Activated gamma-delta T cell treated with anti-CD3 and anti-CD28 coated beads, Interleukin-2, amount 50 U/mL, for 16 hours (primary cell): Measurements from ENCODE around the gene LBHD2.

Source experiments
- DNase-seq: peaks from one replicate; pipeline ENCODE4 v3.0.0-alpha.2; 2020; ENCODE audit warnings: low read depth

Gene LBHD2

GRCh38 chr14:103068351-103069073 is 15.5 kb upstream of the LBHD2 start:
- DNase-seq, result no peak

GRCh38 chr14:103070263-103070885 is 13.6 kb upstream of the LBHD2 start:
- no peak for DNase-seq

- no peak for DNase-seq
Measured at GRCh38 chr14:103070971-103071542, 13.0 kb upstream of the LBHD2 start.

DNA sequence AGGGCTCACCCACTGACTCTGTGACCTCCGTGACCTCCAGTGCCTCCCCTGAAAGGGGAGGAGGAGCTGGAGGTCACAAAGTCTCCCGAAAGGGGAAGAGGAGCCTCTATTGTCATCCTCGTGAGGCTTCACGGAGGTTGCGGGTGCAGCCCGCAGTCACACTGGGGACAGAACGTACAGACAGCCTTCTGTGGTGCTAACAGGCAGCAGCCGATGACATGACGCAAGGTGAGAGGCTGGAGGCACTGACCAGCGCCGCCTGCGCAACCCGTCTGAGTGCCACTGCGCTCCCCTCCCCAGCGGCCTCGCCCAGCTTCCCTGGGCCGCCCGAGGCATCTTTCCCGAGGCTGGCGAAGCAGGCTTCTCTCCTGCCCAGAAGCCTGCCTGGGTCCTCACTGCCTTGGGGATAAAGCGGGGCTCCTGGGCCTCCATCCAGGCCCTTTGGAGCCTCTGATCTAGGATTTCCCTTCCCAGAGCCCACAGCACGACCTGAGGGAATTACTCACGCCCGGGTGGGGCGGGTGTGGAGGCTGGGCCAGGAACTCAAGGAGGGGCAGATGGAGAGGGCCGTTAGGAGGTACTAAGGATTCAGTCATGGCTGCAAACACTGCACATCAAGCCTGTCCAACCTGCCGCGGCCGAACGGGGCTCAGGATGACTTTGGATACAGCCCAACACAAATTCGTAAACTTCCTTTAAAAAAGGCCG is 12.3 kb upstream of the LBHD2 start:
- DNase-seq, result no peak

DNA sequence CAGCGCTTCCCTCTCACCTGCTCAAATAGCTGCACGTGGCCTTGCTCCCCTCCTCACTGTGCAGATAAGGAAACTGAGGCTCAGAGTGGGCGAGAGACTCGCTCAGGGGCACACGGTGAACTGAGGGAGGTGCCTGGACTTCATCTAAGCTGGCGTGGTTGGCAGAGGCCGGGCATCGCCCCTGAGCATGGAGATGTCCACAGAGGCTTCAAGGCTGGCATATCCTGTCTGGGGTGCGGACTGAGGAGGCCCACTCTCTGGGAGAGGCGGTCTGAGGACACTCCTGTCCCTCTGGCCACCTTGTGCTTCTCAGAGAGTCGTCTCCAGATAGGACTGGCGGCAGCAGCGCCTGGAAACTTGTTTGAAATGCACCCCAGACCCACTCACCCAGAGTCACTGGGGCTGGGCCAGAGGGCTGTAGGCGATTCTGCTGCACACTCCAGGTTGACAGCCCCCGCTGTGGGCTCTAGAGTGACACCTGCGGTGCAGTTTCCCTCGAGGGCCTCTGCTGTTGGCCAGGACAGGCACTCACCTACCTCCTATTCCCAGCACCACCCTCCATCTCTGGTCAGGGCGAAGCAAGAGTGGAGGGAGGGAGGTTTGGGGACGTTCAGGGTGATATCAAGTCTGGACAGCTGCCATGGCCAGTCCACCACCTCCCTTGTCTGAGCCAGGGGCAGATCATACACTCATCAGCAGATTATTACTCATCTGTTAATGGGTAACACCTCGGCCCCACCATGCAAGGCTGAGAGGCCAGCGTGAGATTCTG is 11.2 kb upstream of the LBHD2 start:
- no peak for DNase-seq

DNA sequence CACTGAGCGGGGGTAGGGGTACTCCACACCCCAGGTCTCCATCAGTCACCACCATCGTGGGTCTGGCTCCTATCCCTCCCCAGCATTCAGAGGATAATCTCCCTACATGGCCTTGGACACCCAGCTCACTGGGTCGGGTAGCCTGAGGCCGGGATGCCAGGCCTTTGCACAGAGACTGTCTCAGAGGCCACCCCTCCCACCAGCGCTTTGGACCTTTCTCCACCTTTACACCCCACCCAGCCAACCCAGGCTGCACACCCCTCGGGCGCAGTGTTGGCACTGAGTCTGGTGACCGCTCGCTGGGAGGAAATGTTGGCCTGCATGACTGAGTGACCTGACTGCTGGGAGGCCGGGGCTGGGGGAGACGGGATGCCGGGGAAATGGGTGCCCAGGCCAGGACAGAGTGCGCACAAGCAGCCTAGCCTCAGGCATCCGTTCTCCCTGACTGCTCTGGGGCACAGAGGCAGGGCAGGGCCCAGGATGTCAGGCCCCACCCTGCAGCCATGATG is 10.6 kb upstream of the LBHD2 start:
- no peak for DNase-seq

DNA sequence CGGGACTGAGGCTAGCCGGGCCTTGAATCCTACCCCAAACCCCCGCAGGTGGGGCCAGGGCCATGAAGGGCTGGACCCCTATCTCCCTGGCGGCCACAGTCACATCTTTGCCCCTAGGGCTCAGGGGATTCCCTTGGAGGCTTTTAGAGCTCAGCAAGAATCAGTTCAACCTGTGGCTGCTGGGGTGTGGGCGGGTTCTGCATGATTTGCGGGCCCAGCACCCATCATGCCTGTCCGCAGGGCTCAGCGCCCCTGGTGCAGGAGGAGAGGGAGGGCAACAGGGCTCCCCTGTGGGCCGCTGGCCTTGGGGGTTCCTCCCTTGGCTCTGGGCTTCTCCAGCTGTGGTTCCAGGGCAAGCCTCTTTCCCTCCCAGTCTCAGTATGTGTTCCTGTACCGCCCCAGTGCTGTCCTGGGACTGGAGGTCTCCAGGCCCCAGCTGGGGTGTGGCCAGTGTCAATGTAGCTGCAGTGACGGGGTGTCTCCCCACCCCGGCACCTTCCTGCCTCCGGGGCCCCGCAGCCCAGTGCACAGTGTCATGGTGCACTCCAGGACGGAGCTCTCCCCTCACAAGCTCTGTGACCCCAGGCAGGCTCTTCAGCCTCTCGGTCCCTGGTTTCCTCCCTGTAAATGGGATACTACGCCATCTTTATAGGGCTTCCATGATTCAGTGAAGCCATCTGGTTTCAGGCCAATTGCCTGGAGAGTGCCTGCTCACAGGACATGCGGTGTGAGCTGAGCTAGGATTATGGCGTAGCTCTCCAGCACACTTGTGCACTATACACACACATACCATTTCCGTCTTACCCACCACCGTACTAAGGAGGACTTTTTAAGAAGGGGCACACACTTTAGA is 9.9 kb upstream of the LBHD2 start:
- no peak for DNase-seq

GRCh38 chr14:103074729-103075367 is 9.2 kb upstream of the LBHD2 start:
- no peak for DNase-seq

- peak; percentile 51 for DNase-seq
Measured at GRCh38 chr14:103078420-103078749, 5.6 kb upstream of the LBHD2 start.

GRCh38 chr14:103078860-103079587 is 5.0 kb upstream of the LBHD2 start:
- no peak for DNase-seq

- DNase-seq, result no peak
Measured at GRCh38 chr14:103081951-103082350, 2.1 kb upstream of the LBHD2 start.

DNA sequence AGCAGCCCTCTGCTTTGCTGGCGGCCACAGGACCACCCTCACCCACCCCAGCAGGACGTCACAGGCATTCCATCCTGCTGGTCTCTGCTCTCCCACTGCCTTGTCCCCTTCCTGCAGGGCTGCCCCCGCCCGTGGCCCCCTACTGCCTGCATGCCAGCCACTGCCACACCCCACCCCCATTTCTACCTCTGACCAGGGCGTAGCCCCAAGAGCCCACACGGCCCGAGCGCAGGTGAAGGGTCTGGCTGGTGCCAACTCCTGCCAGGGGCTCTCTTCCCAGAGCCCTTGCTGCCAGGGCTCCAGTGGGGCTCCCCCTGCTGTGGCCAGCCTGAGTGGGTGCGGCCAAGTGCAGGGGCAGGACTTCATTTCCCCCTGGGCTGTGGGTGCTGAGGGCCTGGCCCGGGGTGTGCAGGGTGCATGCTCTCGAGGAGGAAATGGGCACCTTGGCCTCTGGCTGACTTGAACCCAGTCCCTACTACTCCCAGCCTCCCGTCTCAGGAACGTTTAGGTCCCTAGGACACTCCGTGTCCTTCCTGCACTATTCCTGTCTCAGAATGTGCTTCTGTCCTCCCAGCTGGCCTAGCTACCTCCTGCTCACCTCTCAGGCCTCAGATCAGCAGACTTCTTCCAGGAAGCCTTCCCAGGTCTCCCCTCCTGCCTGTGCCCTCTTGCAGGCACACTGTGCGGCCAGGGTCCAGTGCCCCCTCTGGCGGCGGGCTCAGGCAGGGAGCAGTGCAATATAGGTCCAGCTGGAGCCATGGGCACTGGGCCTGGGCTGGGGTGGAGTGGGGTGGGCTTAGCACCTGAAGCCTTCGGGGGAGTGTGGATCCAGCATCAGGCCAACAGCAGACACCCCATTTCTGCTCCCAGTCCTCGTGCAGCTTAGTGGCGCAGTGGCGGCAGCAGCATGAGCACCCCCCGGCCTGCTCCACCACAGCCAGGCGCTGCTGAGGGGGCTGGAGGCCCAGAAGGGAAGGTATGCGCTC is 1.4 kb downstream of the LBHD2 start:
- no peak for DNase-seq

- DNase-seq, result no peak
Measured at GRCh38 chr14:103086771-103087342, 2.8 kb downstream of the LBHD2 start.

DNA sequence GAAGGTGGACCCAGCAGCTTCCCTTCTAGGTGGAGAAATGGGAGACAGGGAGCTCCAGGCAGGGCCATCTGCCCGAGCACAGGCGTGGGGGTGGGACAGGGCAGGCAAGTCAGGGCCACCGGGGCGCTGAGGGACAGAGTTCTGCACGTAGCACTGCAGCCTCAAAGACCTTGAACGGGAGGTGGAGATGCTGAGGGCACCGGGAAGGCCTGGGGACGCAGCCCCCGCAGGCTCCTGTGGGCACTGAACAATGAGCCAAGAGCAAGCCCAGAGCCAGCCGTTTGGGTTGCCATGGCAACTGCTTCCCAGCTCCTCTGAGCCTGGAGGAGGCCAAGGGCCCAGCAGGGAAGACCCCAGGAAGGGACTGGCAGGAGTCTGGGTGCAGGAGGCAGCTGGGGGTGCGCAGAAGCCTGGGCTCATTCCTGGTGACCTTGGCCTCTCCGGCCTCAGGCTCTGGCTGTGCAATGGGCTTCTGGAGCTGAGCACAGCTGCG is 3.4 kb downstream of the LBHD2 start:
- no peak for DNase-seq

DNA sequence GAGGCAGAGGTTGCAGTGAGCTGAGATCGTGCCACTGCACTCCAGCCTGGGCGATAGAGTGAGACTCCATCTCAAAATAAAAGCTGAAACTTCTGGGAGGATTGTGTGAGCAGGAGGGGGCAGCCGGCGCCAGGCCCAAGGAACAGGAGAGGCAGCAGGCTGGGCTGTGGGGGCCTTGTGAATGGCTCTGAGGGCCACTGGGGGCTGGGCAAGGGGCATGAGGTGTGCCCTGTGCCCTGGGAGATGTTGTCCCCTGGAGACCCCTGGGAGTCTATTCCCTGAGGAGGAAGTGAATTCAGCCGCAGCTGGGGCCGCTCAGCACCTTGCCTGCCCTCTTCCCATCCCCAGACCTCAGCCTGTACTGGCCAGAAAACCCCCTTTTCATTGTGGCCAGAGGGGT is 4.9 kb downstream of the LBHD2 start:
- DNase-seq, result no peak

DNA sequence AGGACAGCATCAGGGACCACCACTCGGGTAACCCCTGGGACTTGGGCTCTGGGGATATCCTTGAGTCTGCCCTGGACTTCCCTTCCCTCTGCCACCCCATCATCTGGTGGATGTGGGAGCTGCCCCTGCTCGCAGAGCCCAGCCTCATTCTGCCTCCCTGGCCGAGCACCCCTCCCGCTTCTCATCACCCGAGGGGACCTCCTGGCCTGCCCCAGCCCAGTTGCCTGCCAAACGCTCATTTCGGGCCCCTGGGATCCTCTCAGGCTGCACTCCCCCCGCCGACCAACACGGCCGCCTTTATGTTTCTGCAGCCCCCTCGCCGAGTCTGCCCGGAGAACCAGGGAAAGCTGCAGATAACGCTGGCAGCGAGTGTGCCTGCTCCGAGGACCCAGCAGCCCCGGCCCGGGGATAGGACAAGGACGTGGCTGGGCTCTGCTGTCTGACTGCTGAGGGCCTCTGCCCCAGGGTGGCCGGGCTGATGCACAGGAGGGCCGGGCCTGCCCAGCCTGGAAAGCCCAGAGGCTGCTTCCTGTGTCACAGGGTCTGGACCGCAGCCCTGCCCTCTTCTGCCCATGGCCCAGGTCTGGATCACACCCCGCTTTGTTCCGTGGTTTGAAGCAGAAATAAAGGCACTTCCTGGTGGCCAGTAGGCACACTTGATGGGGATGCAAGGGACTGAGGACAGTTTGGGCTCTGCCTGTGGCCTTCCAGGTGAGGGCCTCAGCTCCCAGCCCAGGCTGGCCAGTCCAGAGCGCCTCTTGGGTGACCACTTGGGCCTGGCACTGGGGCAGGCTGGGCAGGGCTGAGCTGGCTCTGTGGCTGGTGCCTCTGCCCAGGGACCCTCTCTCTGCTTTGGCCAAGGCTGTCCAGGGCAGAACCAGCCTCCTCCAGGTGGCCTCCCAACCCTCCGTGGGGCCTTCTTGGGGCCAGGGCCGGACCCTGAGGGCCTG is 5.7 kb downstream of the LBHD2 start:
- DNase-seq, result no peak

GRCh38 chr14:103090481-103091020 is 6.5 kb downstream of the LBHD2 start:
- DNase-seq, result no peak
